ENCODE data around the gene CIROP.

DNA sequence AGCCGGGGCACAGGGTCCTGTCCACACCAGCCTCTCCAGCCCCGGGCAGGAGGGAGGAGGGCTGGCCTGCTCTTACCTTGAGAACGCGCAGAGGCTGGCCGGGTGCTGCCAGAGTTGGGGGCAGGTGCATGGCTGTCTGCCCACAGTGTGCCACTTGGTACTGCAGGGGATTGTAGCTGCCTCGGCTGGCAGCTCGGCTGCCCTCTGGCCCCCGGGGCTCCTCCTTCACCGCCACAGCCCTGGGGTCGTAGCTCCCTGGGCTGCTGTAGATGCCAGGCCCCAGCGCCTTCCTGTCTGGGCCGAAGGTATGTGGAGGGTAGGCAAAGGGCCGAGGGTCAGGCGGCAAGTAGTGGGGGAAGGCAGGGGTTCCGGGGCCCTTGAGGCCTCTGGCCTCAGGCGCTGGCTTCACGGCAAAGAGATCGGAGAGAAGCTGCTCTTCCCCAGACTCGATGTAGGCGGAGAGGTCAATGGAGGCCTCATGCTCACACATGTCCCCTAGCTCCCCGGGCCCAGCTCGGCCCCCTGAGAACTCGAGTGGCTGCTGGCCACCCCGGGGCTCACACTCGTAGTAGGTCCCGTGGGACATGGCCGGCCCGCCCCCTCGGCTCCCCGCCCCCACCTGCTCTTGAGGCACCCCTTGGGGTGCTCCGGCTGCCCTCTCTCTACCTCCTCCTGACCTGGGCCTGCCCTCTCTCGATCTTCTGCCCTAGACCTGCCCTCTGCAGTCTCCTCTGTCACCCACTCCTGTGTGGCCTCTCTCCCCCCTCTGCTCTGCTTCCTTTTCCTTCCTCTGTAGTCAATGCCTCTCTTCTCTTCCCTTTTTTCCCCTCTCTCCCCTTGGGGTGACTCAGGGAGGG is 13.9 kb upstream of the CIROP start, which contains the start of gene CEBPE:
- TF ChIP-seq, protein P1, sequence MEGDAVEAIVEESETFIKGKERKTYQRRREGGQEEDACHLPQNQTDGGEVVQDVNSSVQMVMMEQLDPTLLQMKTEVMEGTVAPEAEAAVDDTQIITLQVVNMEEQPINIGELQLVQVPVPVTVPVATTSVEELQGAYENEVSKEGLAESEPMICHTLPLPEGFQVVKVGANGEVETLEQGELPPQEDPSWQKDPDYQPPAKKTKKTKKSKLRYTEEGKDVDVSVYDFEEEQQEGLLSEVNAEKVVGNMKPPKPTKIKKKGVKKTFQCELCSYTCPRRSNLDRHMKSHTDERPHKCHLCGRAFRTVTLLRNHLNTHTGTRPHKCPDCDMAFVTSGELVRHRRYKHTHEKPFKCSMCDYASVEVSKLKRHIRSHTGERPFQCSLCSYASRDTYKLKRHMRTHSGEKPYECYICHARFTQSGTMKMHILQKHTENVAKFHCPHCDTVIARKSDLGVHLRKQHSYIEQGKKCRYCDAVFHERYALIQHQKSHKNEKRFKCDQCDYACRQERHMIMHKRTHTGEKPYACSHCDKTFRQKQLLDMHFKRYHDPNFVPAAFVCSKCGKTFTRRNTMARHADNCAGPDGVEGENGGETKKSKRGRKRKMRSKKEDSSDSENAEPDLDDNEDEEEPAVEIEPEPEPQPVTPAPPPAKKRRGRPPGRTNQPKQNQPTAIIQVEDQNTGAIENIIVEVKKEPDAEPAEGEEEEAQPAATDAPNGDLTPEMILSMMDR (conservative IDR thresholded peaks at IDR 0.05 in 1 of 2, IDR thresholded peaks at IDR 0.05 in 1 of 2; ENCODE audit: low read depth in 1 of 2, low read length in 2 of 2): no peak
- TF ChIP-seq EZH2 (IDR thresholded peaks at IDR 0.05; ENCODE audit: low read length, missing control alignments): no peak

All from fibroblast of lung (primary cell).